A549 (cell line): ENCODE data around the gene RPS4Y2. TPM values are rescaled to one million over a fixed set of nuclear protein-coding genes. Genes with fewer than 3 reads are reported as not detected.

Source experiments
- ATAC-seq, 2 experiments: fragments of 200-7000 bp in 1 of 2; fragments of >200 bp in 1 of 2; cut with Nextera tagmentation in 1 of 2; cut with Tn5 transposase in 1 of 2; 3 replicates each; pipeline versions ENCODE4 v1.8.0 to v1.9.1; 2018 to 2020; ENCODE audit warnings: mild to moderate bottlenecking in 1 of 2, moderate library complexity in 1 of 2
- CTCF ChIA-PET: fragments of 300-600 bp; sonication (Branson Sonifier 250); formaldehyde crosslinking; extraction: SDS; loops from one replicate; lab custom pipeline; 2021; ENCODE audit warnings: antibody characterized with exemption, inconsistent platforms; lab: Yijun Ruan, JAX
- POLR2A ChIA-PET: fragments of 350-600 bp; formaldehyde crosslinking; extraction: SDS; loops from one replicate; lab custom pipeline; 2021; ENCODE audit warnings: antibody characterized with exemption, inconsistent platforms; lab: Yijun Ruan, JAX
- DNase-seq, 2 experiments: peaks; one replicate each; pipeline versions ENCODE4 v3.0.0 to v3.0.0-alpha.2; 2011 to 2016; ENCODE audit warnings: low read depth in 1 of 2, low spot score in 1 of 2
- FAIRE-seq: peaks from 2 replicates; lab custom pipeline; 2011; peaks lifted over from hg19 to GRCh38; lab: Jason Lieb, UNC
- H3K27ac ChIP-seq, 2 experiments: fragments of >200 bp; sonication (Bioruptor Twin); formaldehyde crosslinking; 3 replicates each; pipeline ENCODE4 v1.5.1; 2016 to 2017
- H3K4me1 ChIP-seq: fragments of >200 bp; sonication (Bioruptor Twin); formaldehyde crosslinking; 3 replicates; pipeline ENCODE4 v1.6.1; 2016
- H3K4me2 ChIP-seq: fragments of >200 bp; sonication (Bioruptor Twin); formaldehyde crosslinking; 3 replicates; pipeline ENCODE4 v1.6.1; 2016
- H3K4me3 ChIP-seq: fragments of >200 bp; sonication (Bioruptor Twin); formaldehyde crosslinking; 3 replicates; pipeline ENCODE4 v1.5.1; 2016
- H3K9me3 ChIP-seq: fragments of >200 bp; sonication (Bioruptor Twin); formaldehyde crosslinking; 3 replicates; pipeline ENCODE4 v1.6.1; 2016
- BHLHE40 ChIP-seq: IDR thresholded peaks from 2 replicates; pipeline ENCODE4 v1.6.1; 2012; ENCODE audit warnings: low read depth, low read length, inconsistent platforms
- CHD2 ChIP-seq: fragments of 150-350 bp; IDR thresholded peaks from 2 replicates; pipeline ENCODE4 v1.6.1; 2014; ENCODE audit warnings: low read length; ENCODE audit not compliant: partially characterized antibody
- ESRRA ChIP-seq: fragments of 150-350 bp; IDR thresholded peaks from 2 replicates; pipeline ENCODE4 v1.6.1; 2014; ENCODE audit warnings: mild to moderate bottlenecking, low read length, borderline replicate concordance
- HDAC2 ChIP-seq: fragments of 200-600 bp; sonication (generic); IDR thresholded peaks from 2 replicates; pipeline ENCODE4 v1.6.1; 2016
- HES2 ChIP-seq: fragments of >200 bp; sonication (Bioruptor Twin); formaldehyde crosslinking; IDR thresholded peaks from 2 replicates; pipeline ENCODE4 v1.6.1; 2016
- JUNB ChIP-seq: fragments of >200 bp; sonication (Bioruptor Twin); formaldehyde crosslinking; IDR thresholded peaks from 2 replicates; pipeline ENCODE4 v1.6.1; 2016
- KDM1A ChIP-seq: fragments of 200-600 bp; sonication (generic); IDR thresholded peaks from 2 replicates; pipeline ENCODE4 v1.6.1; 2016; ENCODE audit warnings: low read depth, mild to moderate bottlenecking
- KDM5A ChIP-seq: fragments of 200-600 bp; sonication (generic); IDR thresholded peaks from 2 replicates; pipeline ENCODE4 v1.6.1; 2016; ENCODE audit warnings: antibody characterized with exemption, mild to moderate bottlenecking
- MAZ ChIP-seq: fragments of 150-350 bp; IDR thresholded peaks from 2 replicates; pipeline ENCODE4 v1.6.1; 2014; ENCODE audit warnings: antibody characterized with exemption, low read depth, low read length, borderline replicate concordance
- MYC ChIP-seq: IDR thresholded peaks from 2 replicates; pipeline ENCODE4 v1.6.1; 2012; ENCODE audit warnings: mild to moderate bottlenecking, inconsistent platforms, low read length, improper control_type of control experiment, borderline replicate concordance
- NR3C1 ChIP-seq: fragments of >200 bp; sonication (Bioruptor Twin); formaldehyde crosslinking; IDR thresholded peaks from 3 replicates; pipeline ENCODE4 v1.6.1; 2017
- PBX3 ChIP-seq: IDR thresholded peaks from 2 replicates; pipeline ENCODE4 v1.6.1; 2012
- POLR2A ChIP-seq: IDR thresholded peaks from 2 replicates; pipeline ENCODE4 v1.6.1; 2012; ENCODE audit warnings: mild to moderate bottlenecking, low read length
- RCOR1 ChIP-seq: fragments of 150-350 bp; IDR thresholded peaks from 2 replicates; pipeline ENCODE4 v1.6.1; 2014; ENCODE audit warnings: antibody characterized with exemption, low read length, low read depth
- SMC3 ChIP-seq: fragments of >200 bp; sonication (Bioruptor Twin); formaldehyde crosslinking; IDR thresholded peaks from 3 replicates; pipeline ENCODE4 v1.6.1; 2018; ENCODE audit warnings: inconsistent platforms
- SREBF2 ChIP-seq: fragments of 450-650 bp; IDR thresholded peaks from 2 replicates; pipeline ENCODE4 v1.6.1; 2014; ENCODE audit warnings: mild to moderate bottlenecking, moderate library complexity
- TFCP2L1 ChIP-seq: fragments of 250-450 bp; sonication (Bioruptor Pico); IDR thresholded peaks from 2 replicates; pipeline ENCODE4 v1.5.0; 2021; ENCODE audit warnings: mild to moderate bottlenecking
- ZC3H11A ChIP-seq: fragments of 450-650 bp; IDR thresholded peaks from 2 replicates; pipeline ENCODE4 v1.6.1; 2014; ENCODE audit warnings: antibody characterized with exemption, mild to moderate bottlenecking
- ZNF302 ChIP-seq: fragments of 250-450 bp; sonication (Bioruptor Pico); IDR thresholded peaks from 2 replicates; pipeline ENCODE4 v1.9.0; 2021; ENCODE audit warnings: inconsistent platforms, mild to moderate bottlenecking, moderate library complexity
- WGBS: methylation state at CpG from one replicate; pipeline ENCODE4 v1.1.6; 2017; ENCODE audit errors: missing lambda C conversion rate; 5-methylcytosine and 5-hydroxymethylcytosine counted together
- polyA plus RNA-seq, 4 experiments: library from polyadenylated mRNA; depleted of rRNA in 3 of 4; stranded (reverse); fragments of >200 nt; fragmentation: RNase III in 1 of 4; extraction: RNeasy Plus Mini Kit Qiagen cat#74134 plus additional on column Dnase treatment in 1 of 4; gene quantifications; 2 replicates in 3 of 4; 3 replicates in 1 of 4; pipeline ENCODE4 v1.2.3, GENCODE V29; 2011 to 2017
- TF ChIP-seq, protein P1 (sequence below): fragments of 150-350 bp; IDR thresholded peaks from 2 replicates; pipeline ENCODE4 v1.6.1; 2014; ENCODE audit warnings: low read depth, mild to moderate bottlenecking, low read length
- TF ChIP-seq, protein P2 (sequence below): fragments of 450-650 bp; IDR thresholded peaks from 2 replicates; pipeline ENCODE4 v1.6.1; 2014; ENCODE audit warnings: antibody characterized with exemption

RPS4Y2 gene
- polyA plus RNA-seq, 2 of the 4 experiments (the other 2 are of a cell fraction): not detected

- POLR2A ChIA-PET: no interaction called here
- FAIRE-seq: no peak
- 4% methylated on average over 15 of the region's 22 CpGs for WGBS
- CTCF ChIA-PET: no interaction called here
- peak overlapping the region; percentile 37 for H3K4me3 ChIP-seq
- TF ChIP-seq JUNB: no peak
- TF ChIP-seq HDAC2: no peak
- TF ChIP-seq, protein P1, sequence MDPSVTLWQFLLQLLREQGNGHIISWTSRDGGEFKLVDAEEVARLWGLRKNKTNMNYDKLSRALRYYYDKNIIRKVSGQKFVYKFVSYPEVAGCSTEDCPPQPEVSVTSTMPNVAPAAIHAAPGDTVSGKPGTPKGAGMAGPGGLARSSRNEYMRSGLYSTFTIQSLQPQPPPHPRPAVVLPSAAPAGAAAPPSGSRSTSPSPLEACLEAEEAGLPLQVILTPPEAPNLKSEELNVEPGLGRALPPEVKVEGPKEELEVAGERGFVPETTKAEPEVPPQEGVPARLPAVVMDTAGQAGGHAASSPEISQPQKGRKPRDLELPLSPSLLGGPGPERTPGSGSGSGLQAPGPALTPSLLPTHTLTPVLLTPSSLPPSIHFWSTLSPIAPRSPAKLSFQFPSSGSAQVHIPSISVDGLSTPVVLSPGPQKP: no peak
- TF ChIP-seq MAZ: no peak
- TF ChIP-seq MYC: no peak
- TF ChIP-seq SMC3: no peak
- TF ChIP-seq KDM5A: no peak
- H3K4me2 ChIP-seq: peak overlapping the region; percentile 64
- DNase-seq: peak in 1 of 2 experiments; percentile 1
- no peaks in the 10 kb centered on the region for H3K9me3 ChIP-seq
- H3K27ac ChIP-seq: no peak overlapping the region
- no peaks in the 10 kb centered on the region for H3K4me1 ChIP-seq
- ATAC-seq: peak; percentile 80 to 83; a peak in 5 of 6 replicates
Observed at GRCh38 chrY:20798351-20799049, 42.6 kb downstream of the RPS4Y2 start.

GRCh38 chrY:20802659-20803058 lies 46.8 kb downstream of the RPS4Y2 start:
- CTCF ChIA-PET: no interaction called here

GRCh38 chrY:20806243-20806642 lies 50.3 kb downstream of the RPS4Y2 start:
- no peaks in the 10 kb centered on the region for H3K4me1 ChIP-seq
- no peak overlapping the region for H3K4me2 ChIP-seq
- no peaks in the 10 kb centered on the region for H3K9me3 ChIP-seq
- H3K27ac ChIP-seq: no peak overlapping the region
- FAIRE-seq (no peak), ATAC-seq (no peak), DNase-seq (no peak)
- TF ChIP-seq, protein P2, sequence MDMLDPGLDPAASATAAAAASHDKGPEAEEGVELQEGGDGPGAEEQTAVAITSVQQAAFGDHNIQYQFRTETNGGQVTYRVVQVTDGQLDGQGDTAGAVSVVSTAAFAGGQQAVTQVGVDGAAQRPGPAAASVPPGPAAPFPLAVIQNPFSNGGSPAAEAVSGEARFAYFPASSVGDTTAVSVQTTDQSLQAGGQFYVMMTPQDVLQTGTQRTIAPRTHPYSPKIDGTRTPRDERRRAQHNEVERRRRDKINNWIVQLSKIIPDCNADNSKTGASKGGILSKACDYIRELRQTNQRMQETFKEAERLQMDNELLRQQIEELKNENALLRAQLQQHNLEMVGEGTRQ: no peak
- TF ChIP-seq MAZ: no peak
- TF ChIP-seq ZNF302 (CRISPR knock-in tag): no peak
- TF ChIP-seq POLR2A: no peak
- no peak for TF ChIP-seq CHD2
- no peak for TF ChIP-seq TFCP2L1 (CRISPR knock-in tag)
- no peak for TF ChIP-seq HES2
- 41% methylated on average over 3 of the region's 3 CpGs for WGBS
- no peak overlapping the region for H3K4me3 ChIP-seq
- POLR2A ChIA-PET: no interaction called here
- CTCF ChIA-PET: no interaction called here

More at GRCh38 chrY:20802659-20803058, 46.8 kb downstream of the RPS4Y2 start:
- POLR2A ChIA-PET: no interaction called here
- H3K27ac ChIP-seq: no peak overlapping the region
- H3K4me1 ChIP-seq: no peaks in the 10 kb centered on the region
- no peaks in the 10 kb centered on the region for H3K9me3 ChIP-seq
- H3K4me3 ChIP-seq: no peak overlapping the region
- DNase-seq (no peak), FAIRE-seq (no peak), ATAC-seq (no peak)
- H3K4me2 ChIP-seq: no peak overlapping the region
- WGBS: 29% methylated on average over 2 of the region's 2 CpGs
- TF ChIP-seq BHLHE40 (no peak), SREBF2 (no peak), HDAC2 (no peak), NR3C1 (no peak), PBX3 (no peak), KDM1A (no peak), ESRRA (no peak), RCOR1 (no peak), ZC3H11A (no peak)
- TF ChIP-seq, all 56 proteins: peak for 0
